A549 (cell line): ENCODE data around the gene ZFP57.

Experiments used
- CBX2 ChIP-seq: fragments of 200-600 bp; sonication (generic); IDR thresholded peaks from 2 replicates; pipeline ENCODE4 v1.6.1; 2016; ENCODE audit warnings: low read depth, mild to moderate bottlenecking, borderline replicate concordance
- CEBPB ChIP-seq, 2 experiments: fragments of >200 bp in 1 of 2; sonication (Bioruptor Twin) in 1 of 2; formaldehyde crosslinking in 1 of 2; IDR thresholded peaks; 2 replicates each; pipeline ENCODE4 v1.6.1; 2012 to 2016
- CTCF ChIP-seq: fragments of >200 bp; sonication (Bioruptor Twin); formaldehyde crosslinking; IDR thresholded peaks from 3 replicates; pipeline ENCODE4 v1.5.1; 2016
- HDAC2 ChIP-seq: fragments of 200-600 bp; sonication (generic); IDR thresholded peaks from 2 replicates; pipeline ENCODE4 v1.6.1; 2016
- JUN ChIP-seq, 2 experiments: fragments of >200 bp; sonication (Bioruptor Twin); formaldehyde crosslinking; IDR thresholded peaks; 2 replicates in 1 of 2; 3 replicates in 1 of 2; pipeline ENCODE4 v1.6.1; 2016 to 2017
- MAX ChIP-seq: IDR thresholded peaks from 2 replicates; pipeline ENCODE4 v1.6.1; 2012
- NPAS2 ChIP-seq: fragments of 250-450 bp; sonication (Bioruptor Pico); IDR thresholded peaks from 2 replicates; pipeline ENCODE4 v1.8.0; 2022; ENCODE audit warnings: mild to moderate bottlenecking, moderate library complexity, borderline replicate concordance
- PBX3 ChIP-seq: IDR thresholded peaks from 2 replicates; pipeline ENCODE4 v1.6.1; 2012
- POLR2A ChIP-seq: IDR thresholded peaks from 2 replicates; pipeline ENCODE4 v1.6.1; 2012; ENCODE audit warnings: mild to moderate bottlenecking, low read length
- RAD21 ChIP-seq, 2 experiments: fragments of >200 bp in 1 of 2; sonication (Bioruptor Twin) in 1 of 2; formaldehyde crosslinking in 1 of 2; IDR thresholded peaks in 1 of 2; conservative IDR thresholded peaks in 1 of 2; 2 replicates in 1 of 2; 3 replicates in 1 of 2; pipeline ENCODE4 v1.6.1; 2012 to 2018; ENCODE audit warnings: inconsistent platforms in 1 of 2

- TF ChIP-seq JUN (IDR thresholded peaks at IDR 0.05) = no peak
- no peak for TF ChIP-seq RAD21 (conservative IDR thresholded peaks at IDR 0.05 in 1 of 2, IDR thresholded peaks at IDR 0.05 in 1 of 2)
- TF ChIP-seq NPAS2 = no peak
- no peak for TF ChIP-seq CTCF
- no peak for TF ChIP-seq POLR2A
- no peak for TF ChIP-seq PBX3
- TF ChIP-seq HDAC2 = no peak
- no peak for TF ChIP-seq MAX
- no peak for TF ChIP-seq CEBPB (IDR thresholded peaks at IDR 0.05)
- no peak for TF ChIP-seq CBX2
Observed at GRCh38 chr6:29641430-29642148, 39.4 kb downstream of the ZFP57 start.
